ENCODE data around the gene CYCS. TPM values are rescaled to one million over a fixed set of nuclear protein-coding genes. Genes with fewer than 3 reads are reported as not detected.

CYCS gene
- polyA plus RNA-seq, 2 of the 4 experiments (the other 2 are of a cell fraction), result 235 to 304 TPM

- Histone ChIP-seq H3K4me1 (no peaks in the 10 kb centered on the region), H3K9me3 (no peaks in the 10 kb centered on the region), H3K4me3 (no peak overlapping the region), H3K4me2 (no peak overlapping the region), H3K27ac (no peak overlapping the region)
- no peak for ATAC-seq
- 52% methylated on average over 4 of the region's 4 CpGs for WGBS (ENCODE audit: missing lambda C conversion rate)
- CTCF ChIA-PET, result no interaction called here
- no peak for FAIRE-seq
- TF ChIP-seq CHD2 (IDR thresholded peaks at IDR 0.05; ENCODE audit: low read length, partially characterized antibody), result no peak
- POLR2A ChIA-PET, result no interaction called here
- no peak for DNase-seq (ENCODE audit: low read depth in 1 of 2, low spot score in 1 of 2)
Observed at GRCh38 chr7:25173184-25173583, 48.1 kb upstream of the CYCS start.

DNA sequence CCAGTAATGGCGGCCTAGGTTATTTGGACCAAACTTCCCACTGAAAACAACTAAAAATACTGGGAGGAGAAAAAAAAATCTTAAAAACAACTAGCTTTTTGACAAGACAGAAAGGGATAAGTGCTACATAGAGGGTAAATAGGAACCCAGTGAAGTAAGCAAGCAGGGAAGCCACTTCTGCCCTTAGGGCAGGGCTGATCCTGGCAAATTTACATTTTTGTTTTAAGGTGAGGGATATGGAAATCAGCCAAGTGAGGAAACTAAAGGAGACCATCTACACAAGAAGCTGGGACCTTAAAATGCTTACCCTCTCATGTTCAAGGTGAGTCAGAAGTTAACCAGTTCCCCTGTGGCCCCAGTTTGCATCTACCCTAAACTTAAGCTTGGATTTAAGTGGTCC lies 46.5 kb upstream of the CYCS start:
- ChIA-PET CTCF (interaction anchor here (0.8 kb wide), 1 partner anchor 9 kb away, joined by 4 read pairs; a partner anchor contains a TSS), POLR2A (no interaction called here)
- no peak overlapping the region for H3K4me3 ChIP-seq
- no peak for TF ChIP-seq HOXB13 (CRISPR knock-in tag; IDR thresholded peaks at IDR 0.05; ENCODE audit: low read depth)
- no peak for TF ChIP-seq RNF2 (IDR thresholded peaks at IDR 0.05; ENCODE audit: borderline replicate concordance, low read depth)
- no peak for TF ChIP-seq KDM1A (IDR thresholded peaks at IDR 0.05; ENCODE audit: low read depth)
- no peak for TF ChIP-seq EP300 (IDR thresholded peaks at IDR 0.05)
- no peak for TF ChIP-seq MAZ (IDR thresholded peaks at IDR 0.05; ENCODE audit: borderline replicate concordance, low read depth, low read length)
- TF ChIP-seq POLR2A (IDR thresholded peaks at IDR 0.05; ENCODE audit: low read length), result no peak
- no peak for TF ChIP-seq NR3C1 (IDR thresholded peaks at IDR 0.05)
- TF ChIP-seq TP53 (CRISPR knock-in tag; IDR thresholded peaks at IDR 0.05), result no peak
- no peak for TF ChIP-seq CBX2 (IDR thresholded peaks at IDR 0.05; ENCODE audit: borderline replicate concordance, low read depth)
- TF ChIP-seq, protein P1, sequence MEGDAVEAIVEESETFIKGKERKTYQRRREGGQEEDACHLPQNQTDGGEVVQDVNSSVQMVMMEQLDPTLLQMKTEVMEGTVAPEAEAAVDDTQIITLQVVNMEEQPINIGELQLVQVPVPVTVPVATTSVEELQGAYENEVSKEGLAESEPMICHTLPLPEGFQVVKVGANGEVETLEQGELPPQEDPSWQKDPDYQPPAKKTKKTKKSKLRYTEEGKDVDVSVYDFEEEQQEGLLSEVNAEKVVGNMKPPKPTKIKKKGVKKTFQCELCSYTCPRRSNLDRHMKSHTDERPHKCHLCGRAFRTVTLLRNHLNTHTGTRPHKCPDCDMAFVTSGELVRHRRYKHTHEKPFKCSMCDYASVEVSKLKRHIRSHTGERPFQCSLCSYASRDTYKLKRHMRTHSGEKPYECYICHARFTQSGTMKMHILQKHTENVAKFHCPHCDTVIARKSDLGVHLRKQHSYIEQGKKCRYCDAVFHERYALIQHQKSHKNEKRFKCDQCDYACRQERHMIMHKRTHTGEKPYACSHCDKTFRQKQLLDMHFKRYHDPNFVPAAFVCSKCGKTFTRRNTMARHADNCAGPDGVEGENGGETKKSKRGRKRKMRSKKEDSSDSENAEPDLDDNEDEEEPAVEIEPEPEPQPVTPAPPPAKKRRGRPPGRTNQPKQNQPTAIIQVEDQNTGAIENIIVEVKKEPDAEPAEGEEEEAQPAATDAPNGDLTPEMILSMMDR (IDR thresholded peaks at IDR 0.05), result no peak
- DNase-seq (ENCODE audit: low read depth in 1 of 2, low spot score in 1 of 2) (no peak), ATAC-seq (no peak), FAIRE-seq (no peak)
- no peaks in the 10 kb centered on the region for H3K9me3 ChIP-seq
- no peak overlapping the region for H3K4me2 ChIP-seq
- H3K27ac ChIP-seq, result no peak overlapping the region
- WGBS (ENCODE audit: missing lambda C conversion rate), result 88% methylated on average over 1 of the region's 1 CpG
- H3K4me1 ChIP-seq, result no peaks in the 10 kb centered on the region

DNA sequence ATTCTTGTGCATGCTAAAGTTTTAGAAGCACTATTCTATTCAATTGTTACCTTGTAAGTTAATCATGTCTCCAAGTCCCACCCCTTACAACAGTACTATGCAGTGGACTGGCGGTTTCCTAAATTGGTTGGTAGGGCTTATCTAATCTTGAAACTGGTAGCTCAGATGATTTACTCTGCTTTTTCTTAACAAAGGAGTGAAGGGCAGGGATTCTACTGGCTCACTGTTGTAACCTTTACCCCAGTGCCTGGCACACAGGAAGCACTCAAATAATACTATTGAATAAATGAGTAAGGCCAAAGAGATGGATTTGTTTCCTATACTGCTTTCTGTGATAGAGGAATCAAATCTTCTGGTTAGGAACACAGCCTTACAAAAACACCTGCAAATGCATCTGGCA lies 46.0 kb upstream of the CYCS start:
- no peak overlapping the region for H3K4me2 ChIP-seq
- no peak for ATAC-seq
- no peak overlapping the region for H3K4me3 ChIP-seq
- POLR2A ChIA-PET, result no interaction called here
- H3K9me3 ChIP-seq, result no peaks in the 10 kb centered on the region
- no peak for DNase-seq (ENCODE audit: low read depth in 1 of 2, low spot score in 1 of 2)
- TF ChIP-seq FOSL2 (IDR thresholded peaks at IDR 0.05), result no peak
- no peak for TF ChIP-seq FOSL2 (CRISPR knock-in tag; IDR thresholded peaks at IDR 0.05)
- TF ChIP-seq HEYL (CRISPR knock-in tag; IDR thresholded peaks at IDR 0.05), result no peak
- no peak for TF ChIP-seq MAFK (IDR thresholded peaks at IDR 0.05; ENCODE audit: partially characterized antibody)
- no peak for TF ChIP-seq EHMT2 (IDR thresholded peaks at IDR 0.05; ENCODE audit: low read depth)
- TF ChIP-seq SMC3 (IDR thresholded peaks at IDR 0.05), result no peak
- no peak for TF ChIP-seq POLR2AphosphoS2 (conservative IDR thresholded peaks at IDR 0.05; ENCODE audit: low read length)
- TF ChIP-seq FOXS1 (CRISPR knock-in tag; IDR thresholded peaks at IDR 0.05), result no peak
- TF ChIP-seq, protein P2, sequence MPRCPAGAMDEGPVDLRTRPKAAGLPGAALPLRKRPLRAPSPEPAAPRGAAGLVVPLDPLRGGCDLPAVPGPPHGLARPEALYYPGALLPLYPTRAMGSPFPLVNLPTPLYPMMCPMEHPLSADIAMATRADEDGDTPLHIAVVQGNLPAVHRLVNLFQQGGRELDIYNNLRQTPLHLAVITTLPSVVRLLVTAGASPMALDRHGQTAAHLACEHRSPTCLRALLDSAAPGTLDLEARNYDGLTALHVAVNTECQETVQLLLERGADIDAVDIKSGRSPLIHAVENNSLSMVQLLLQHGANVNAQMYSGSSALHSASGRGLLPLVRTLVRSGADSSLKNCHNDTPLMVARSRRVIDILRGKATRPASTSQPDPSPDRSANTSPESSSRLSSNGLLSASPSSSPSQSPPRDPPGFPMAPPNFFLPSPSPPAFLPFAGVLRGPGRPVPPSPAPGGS (IDR thresholded peaks at IDR 0.05), result no peak
- no peak for TF ChIP-seq NPAS2 (CRISPR knock-in tag; IDR thresholded peaks at IDR 0.05; ENCODE audit: borderline replicate concordance)
- TF ChIP-seq RCOR1 (IDR thresholded peaks at IDR 0.05; ENCODE audit: low read depth, low read length), result no peak
- no peak for TF ChIP-seq E2F6 (IDR thresholded peaks at IDR 0.05; ENCODE audit: borderline replicate concordance, low read depth)
- H3K4me1 ChIP-seq, result no peaks in the 10 kb centered on the region
- FAIRE-seq, result no peak
- no peak overlapping the region for H3K27ac ChIP-seq
- WGBS (ENCODE audit: missing lambda C conversion rate), result 94% methylated on average over 1 of the region's 1 CpG
- CTCF ChIA-PET, result no interaction called here

All from A549 (cell line).